ENCODE data around the gene OPN3.
A peak's percentile ranks its signal among the peaks of the same experiment; 100 is the strongest.

The OPN3 gene

GRCh38 chr1:241645199-241645598 lies 5.0 kb upstream of the OPN3 start:
- no peak for DNase-seq

- DNase-seq, result no peak
Observed at GRCh38 chr1:241644259-241644658, 4.1 kb upstream of the OPN3 start.

- no peak for DNase-seq
Observed at GRCh38 chr1:241642593-241642944, 2.4 kb upstream of the OPN3 start.

GRCh38 chr1:241641773-241642592 lies 1.8 kb upstream of the OPN3 start:
- DNase-seq, result no peak

GRCh38 chr1:241640867-241641622 lies 876 bp upstream of the OPN3 start:
- no peak for DNase-seq

GRCh38 chr1:241639623-241640148 lies 483 bp downstream of the OPN3 start:
- peak; percentile 24 for DNase-seq

GRCh38 chr1:241638909-241639622 lies 1.1 kb downstream of the OPN3 start:
- no peak for DNase-seq

- no peak for DNase-seq
Observed at GRCh38 chr1:241638099-241638682, 2.0 kb downstream of the OPN3 start.

GRCh38 chr1:241637604-241638003 lies 2.6 kb downstream of the OPN3 start:
- no peak for DNase-seq

GRCh38 chr1:241637046-241637590 lies 3.1 kb downstream of the OPN3 start:
- DNase-seq, result no peak

- DNase-seq, result no peak
Observed at GRCh38 chr1:241636291-241636690, 3.9 kb downstream of the OPN3 start.

GRCh38 chr1:241635556-241636152 lies 4.5 kb downstream of the OPN3 start:
- no peak for DNase-seq

- no peak for DNase-seq
Observed at GRCh38 chr1:241632987-241633386, 7.2 kb downstream of the OPN3 start.

GRCh38 chr1:241631674-241632073 lies 8.5 kb downstream of the OPN3 start:
- DNase-seq, result no peak

GRCh38 chr1:241630899-241631298 lies 9.3 kb downstream of the OPN3 start:
- DNase-seq, result no peak

GRCh38 chr1:241630476-241630875 lies 9.7 kb downstream of the OPN3 start:
- DNase-seq, result no peak

- no peak for DNase-seq
Observed at GRCh38 chr1:241630005-241630404, 10.2 kb downstream of the OPN3 start.

- DNase-seq, result peak; percentile 72
Observed at GRCh38 chr1:241627453-241628259, 12.5 kb downstream of the OPN3 start.

- no peak for DNase-seq
Observed at GRCh38 chr1:241624935-241625334, 15.2 kb downstream of the OPN3 start.

- DNase-seq, result no peak
Observed at GRCh38 chr1:241622669-241623068, 17.5 kb downstream of the OPN3 start.

- DNase-seq, result no peak
Observed at GRCh38 chr1:241617426-241617825, 22.7 kb downstream of the OPN3 start.

Data from CD4-positive, alpha-beta T cell treated with Interleukin-12 subunit alpha and Interleukin-12 subunit beta, for 1 hour (primary cell).